ENCODE results near the gene KRTAP5-8. TPM values are rescaled to one million over a fixed set of nuclear protein-coding genes. Genes with fewer than 3 reads are reported as not detected.
A peak's percentile ranks its signal among the peaks of the same experiment; 100 is the strongest.

The KRTAP5-8 gene
- total and polyA plus RNA-seq, 9 of the 15 experiments (the other 6 are each of a cell fraction or from before 2014, with no cell fraction given), result not detected

DNA sequence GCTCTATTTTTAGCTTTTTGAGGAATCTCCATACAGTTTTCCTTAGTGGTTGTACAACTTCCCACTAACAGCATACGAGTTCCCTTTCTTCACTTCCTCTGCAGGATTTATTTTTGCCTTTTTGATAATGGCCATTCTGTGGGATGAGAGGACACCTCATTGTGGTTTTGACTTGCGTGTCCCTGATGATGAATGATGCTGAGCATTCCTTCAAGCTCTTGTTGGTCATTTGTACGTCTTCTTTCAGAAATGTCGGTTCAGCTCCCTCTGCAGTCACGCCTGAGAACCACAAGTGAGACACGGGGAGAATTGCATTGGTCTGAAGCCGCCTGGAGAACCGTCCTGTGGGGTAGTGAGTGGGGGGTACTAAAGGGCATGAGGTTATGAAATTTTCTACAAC, 25.6 kb downstream of the KRTAP5-8 start (continued):
- TF ChIP-seq, protein P1, sequence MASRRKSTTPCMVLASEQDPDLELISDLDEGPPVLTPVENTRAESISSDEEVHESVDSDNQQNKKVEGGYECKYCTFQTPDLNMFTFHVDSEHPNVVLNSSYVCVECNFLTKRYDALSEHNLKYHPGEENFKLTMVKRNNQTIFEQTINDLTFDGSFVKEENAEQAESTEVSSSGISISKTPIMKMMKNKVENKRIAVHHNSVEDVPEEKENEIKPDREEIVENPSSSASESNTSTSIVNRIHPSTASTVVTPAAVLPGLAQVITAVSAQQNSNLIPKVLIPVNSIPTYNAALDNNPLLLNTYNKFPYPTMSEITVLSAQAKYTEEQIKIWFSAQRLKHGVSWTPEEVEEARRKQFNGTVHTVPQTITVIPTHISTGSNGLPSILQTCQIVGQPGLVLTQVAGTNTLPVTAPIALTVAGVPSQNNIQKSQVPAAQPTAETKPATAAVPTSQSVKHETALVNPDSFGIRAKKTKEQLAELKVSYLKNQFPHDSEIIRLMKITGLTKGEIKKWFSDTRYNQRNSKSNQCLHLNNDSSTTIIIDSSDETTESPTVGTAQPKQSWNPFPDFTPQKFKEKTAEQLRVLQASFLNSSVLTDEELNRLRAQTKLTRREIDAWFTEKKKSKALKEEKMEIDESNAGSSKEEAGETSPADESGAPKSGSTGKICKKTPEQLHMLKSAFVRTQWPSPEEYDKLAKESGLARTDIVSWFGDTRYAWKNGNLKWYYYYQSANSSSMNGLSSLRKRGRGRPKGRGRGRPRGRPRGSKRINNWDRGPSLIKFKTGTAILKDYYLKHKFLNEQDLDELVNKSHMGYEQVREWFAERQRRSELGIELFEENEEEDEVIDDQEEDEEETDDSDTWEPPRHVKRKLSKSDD (conservative IDR thresholded peaks at IDR 0.05; ENCODE audit: low read length), result no peak
- TF ChIP-seq ZNF561 (CRISPR knock-in tag; conservative IDR thresholded peaks at IDR 0.05) (no peak), ZNF3 (CRISPR knock-in tag; IDR thresholded peaks at IDR 0.05) (no peak), ZBTB49 (CRISPR knock-in tag; IDR thresholded peaks at IDR 0.05; ENCODE audit: borderline replicate concordance) (no peak), GATAD2A (IDR thresholded peaks at IDR 0.05) (no peak), FUS (optimal IDR thresholded peaks at IDR 0.05; ENCODE audit: low read depth, low read length) (no peak), GABPB2 (CRISPR knock-in tag; conservative IDR thresholded peaks at IDR 0.05) (no peak), C11orf30 (IDR thresholded peaks at IDR 0.05; ENCODE audit: low read depth) (no peak), ZMIZ1 (IDR thresholded peaks at IDR 0.05; ENCODE audit: low read depth in 2 of 2, low read length in 2 of 2) (no peak), ZNF316 (IDR thresholded peaks at IDR 0.05) (no peak), SRSF1 (IDR thresholded peaks at IDR 0.05; ENCODE audit: low read depth, low read length) (no peak), SMARCB1 (IDR thresholded peaks at IDR 0.05; ENCODE audit: insufficient read length, low read depth) (no peak), ARHGAP35 (IDR thresholded peaks at IDR 0.05; ENCODE audit: partially characterized antibody) (no peak), TEAD1 (CRISPR knock-in tag; IDR thresholded peaks at IDR 0.05) (0 out of 4 replicates have a peak, but pooled peaks of 1 of the 2 experiments have one; percentile 32), CCNT2 (IDR thresholded peaks at IDR 0.05; ENCODE audit: borderline replicate concordance, extremely low read depth, insufficient read length, low read depth, low read length) (no peak), SMARCA4 (IDR thresholded peaks at IDR 0.05) (no peak), BMI1 (IDR thresholded peaks at IDR 0.05; ENCODE audit: low read length) (no peak), SUPT5H (IDR thresholded peaks at IDR 0.05) (no peak), PBX2 (CRISPR knock-in tag; IDR thresholded peaks at IDR 0.05; ENCODE audit: low read depth) (no peak), PBX2 (tag; conservative IDR thresholded peaks at IDR 0.05; ENCODE audit: low read depth) (peak; percentile 64)
